Measurements from ENCODE around the gene JADE1. TPM values are rescaled to one million over a fixed set of nuclear protein-coding genes. Genes with fewer than 3 reads are reported as not detected.

Gene JADE1
- total RNA-seq, 1 donor from 2014 or later = 26.0 TPM

- no peak for DNase-seq (ENCODE audit: low spot score)
These were observed 62.4 kb downstream of the JADE1 start for GRCh38 chr4:128871948-128872347.

- DNase-seq (ENCODE audit: low spot score) = no peak
These were observed 66.7 kb downstream of the JADE1 start for GRCh38 chr4:128876200-128876599.

GRCh38 chr4:128877934-128878333 is 68.4 kb downstream of the JADE1 start:
- DNase-seq (ENCODE audit: low spot score) = no peak

- no peak for DNase-seq (ENCODE audit: low spot score)
These were observed 69.8 kb downstream of the JADE1 start for GRCh38 chr4:128879283-128879682.

- no peak for DNase-seq (ENCODE audit: low spot score)
These were observed 70.5 kb downstream of the JADE1 start for GRCh38 chr4:128879971-128880370.

GRCh38 chr4:128880662-128881061 is 71.2 kb downstream of the JADE1 start:
- no peak for DNase-seq (ENCODE audit: low spot score)

- no peak for DNase-seq (ENCODE audit: low spot score)
These were observed 95.3 kb downstream of the JADE1 start for GRCh38 chr4:128904821-128905220.

- no peak for DNase-seq (ENCODE audit: low spot score)
These were observed 97.1 kb downstream of the JADE1 start for GRCh38 chr4:128906581-128906980.

- no peak for DNase-seq (ENCODE audit: low spot score)
These were observed 98.5 kb downstream of the JADE1 start for GRCh38 chr4:128907981-128908380.

- no peak for DNase-seq (ENCODE audit: low spot score)
These were observed 99.2 kb downstream of the JADE1 start for GRCh38 chr4:128908735-128909134.

GRCh38 chr4:128913228-128913627 is 103.7 kb downstream of the JADE1 start:
- DNase-seq (ENCODE audit: low spot score) = peak; percentile 36

GRCh38 chr4:128915544-128915943 is 106.0 kb downstream of the JADE1 start:
- no peak for DNase-seq (ENCODE audit: low spot score)

GRCh38 chr4:128916832-128917231 is 107.3 kb downstream of the JADE1 start:
- DNase-seq (ENCODE audit: low spot score) = peak; percentile 38

- DNase-seq (ENCODE audit: low spot score) = no peak
These were observed 108.3 kb downstream of the JADE1 start for GRCh38 chr4:128917781-128918180.

- no peak for DNase-seq (ENCODE audit: low spot score)
These were observed 112.5 kb downstream of the JADE1 start for GRCh38 chr4:128921954-128922353.

Measured in umbilical cord (tissue), 2 donors.